HepG2 (cell line): Measurements from ENCODE around the gene PIK3CB. TPM values are rescaled to one million over a fixed set of nuclear protein-coding genes. Genes with fewer than 3 reads are reported as not detected.

Experiments used
- ATAC-seq: fragments of 200-7000 bp; cut with Tn5 transposase; 3 replicates; pipeline ENCODE4 v1.9.1; 2020; ENCODE audit warnings: mild to moderate bottlenecking, moderate library complexity
- BruUV-seq: library from RNA; stranded (reverse); fragments of 400-500 nt; replicated peaks from 2 replicates; lab custom pipeline; 2021; lab: Mats Ljungman, UMichigan
- CTCF ChIA-PET: fragments of 300-600 bp; formaldehyde crosslinking; extraction: SDS; loops from one replicate; lab custom pipeline; 2021; ENCODE audit warnings: low total read pairs, inconsistent platforms, low intra/inter-chr PET ratio; lab: Yijun Ruan, JAX
- POLR2A ChIA-PET: fragments of 350-600 bp; sonication (Branson Sonifier 250); formaldehyde crosslinking; loops from one replicate; lab custom pipeline; 2020; ENCODE audit warnings: antibody characterized with exemption, inconsistent platforms; lab: Yijun Ruan, JAX
- DNase-seq: peaks from one replicate; pipeline ENCODE4 v3.0.0-alpha.2; 2015; ENCODE audit warnings: low spot score
- FAIRE-seq: peaks from 3 replicates; lab custom pipeline; 2011; peaks lifted over from hg19 to GRCh38; lab: Jason Lieb, UNC
- H2AFZ ChIP-seq: one replicate; pipeline ENCODE4 v1.6.1; 2011; ENCODE audit warnings: low read length, inconsistent platforms
- H3K27ac ChIP-seq: fragments of 300-600 bp; 3 replicates; pipeline ENCODE4 v1.8.0; 2011; ENCODE audit warnings: mixed run types, mild to moderate bottlenecking, mixed read lengths, low read length, inconsistent platforms; ENCODE audit not compliant: insufficient read depth; ENCODE audit errors: extremely low read length
- H3K27me3 ChIP-seq, 2 experiments: fragments of 200-600 bp in 1 of 2; 2 replicates in 1 of 2; 3 replicates in 1 of 2; pipeline versions ENCODE4 v1.6.0 to v1.8.0; 2011; ENCODE audit warnings: low read length in 2 of 2, mild to moderate bottlenecking in 2 of 2, moderate library complexity in 2 of 2, inconsistent platforms in 1 of 2; ENCODE audit not compliant: insufficient read depth in 2 of 2, control insufficient read depth in 1 of 2
- H3K36me3 ChIP-seq, 2 experiments: fragments of 200-600 bp in 1 of 2; replicated peaks in 1 of 2; 2 replicates in 1 of 2; 3 replicates in 1 of 2; pipeline versions ENCODE4 v1.5.1 to v1.8.0; 2011; ENCODE audit warnings: low read length in 2 of 2, inconsistent platforms in 1 of 2; ENCODE audit not compliant: insufficient read depth in 2 of 2, control insufficient read depth in 1 of 2
- H3K4me1 ChIP-seq: 2 replicates; pipeline ENCODE4 v1.5.1; 2012; ENCODE audit warnings: low read length, inconsistent platforms; ENCODE audit not compliant: insufficient read depth
- H3K4me2 ChIP-seq: 2 replicates; pipeline ENCODE4 v1.6.0; 2011; ENCODE audit warnings: low read depth, low read length, inconsistent platforms
- H3K4me3 ChIP-seq, 3 experiments: fragments of 200-600 bp in 1 of 3; sonication (generic), shearing (Covaris generic) in 1 of 3; replicated peaks in 1 of 3; 2 replicates each; pipeline ENCODE4 v1.5.1; 2011 to 2016; ENCODE audit warnings: low read length in 3 of 3, inconsistent platforms in 2 of 3, low read depth in 2 of 3, mild to moderate bottlenecking in 2 of 3, control low read depth in 1 of 3, mixed read lengths in 1 of 3; ENCODE audit not compliant: insufficient read depth in 1 of 3
- H3K79me2 ChIP-seq: one replicate; pipeline ENCODE4 v1.6.1; 2011; ENCODE audit warnings: low read length, inconsistent platforms; ENCODE audit not compliant: insufficient read depth
- H3K9ac ChIP-seq: 2 replicates; pipeline ENCODE4 v1.6.0; 2011; ENCODE audit warnings: mild to moderate bottlenecking, low read depth, low read length, inconsistent platforms; ENCODE audit not compliant: insufficient read depth
- H3K9me3 ChIP-seq: 2 replicates; pipeline ENCODE4 v1.5.1; 2012; ENCODE audit warnings: mild to moderate bottlenecking, low read length
- H4K20me1 ChIP-seq: 2 replicates; pipeline ENCODE4 v1.6.0; 2011; ENCODE audit warnings: inconsistent platforms, mild to moderate bottlenecking, low read length, moderate library complexity; ENCODE audit not compliant: insufficient read depth
- EP300 ChIP-seq, 3 experiments: sonication (generic) in 1 of 3; formaldehyde crosslinking in 1 of 3; IDR thresholded peaks; 2 replicates each; pipeline versions ENCODE4 v1.5.1 to v1.6.1; 2011 to 2020; ENCODE audit warnings: low read depth in 2 of 3, low read length in 2 of 3, borderline replicate concordance in 1 of 3, improper control_type of control experiment in 1 of 3, mild to moderate bottlenecking in 1 of 3, missing genetic modification reagents in 1 of 3, moderate library complexity in 1 of 3
- GABPA ChIP-seq, 2 experiments: IDR thresholded peaks; 2 replicates each; pipeline ENCODE4 v1.6.1; 2011 to 2016; ENCODE audit warnings: low read depth in 2 of 2, low read length in 1 of 2, missing biosample characterization in 1 of 2, missing genetic modification characterization in 1 of 2
- GTF3A ChIP-seq: sonication (generic); formaldehyde crosslinking; conservative IDR thresholded peaks from 2 replicates; pipeline ENCODE4 v1.4.0; 2020; ENCODE audit warnings: mild to moderate bottlenecking, missing genetic modification reagents
- GZF1 ChIP-seq: sonication (generic); formaldehyde crosslinking; IDR thresholded peaks from 2 replicates; pipeline ENCODE4 v1.5.1; 2020; ENCODE audit warnings: mild to moderate bottlenecking, missing genetic modification reagents
- MAZ ChIP-seq, 2 experiments: sonication (generic) in 1 of 2; formaldehyde crosslinking in 1 of 2; IDR thresholded peaks; 2 replicates each; pipeline versions ENCODE4 v1.5.0 to v1.6.1; 2012 to 2020; ENCODE audit warnings: low read depth in 2 of 2, mild to moderate bottlenecking in 2 of 2, borderline replicate concordance in 1 of 2, improper control_type of control experiment in 1 of 2, low read length in 1 of 2, missing genetic modification reagents in 1 of 2, moderate library complexity in 1 of 2
- MNT ChIP-seq: fragments of 450-650 bp; IDR thresholded peaks from 2 replicates; pipeline ENCODE4 v1.6.1; 2016
- NR2C2 ChIP-seq: sonication (generic); formaldehyde crosslinking; IDR thresholded peaks from 2 replicates; pipeline ENCODE4 v1.4.0; 2020; ENCODE audit warnings: missing genetic modification reagents, mild to moderate bottlenecking, moderate library complexity, borderline replicate concordance
- PHF20 ChIP-seq: sonication (generic); formaldehyde crosslinking; IDR thresholded peaks from 2 replicates; pipeline ENCODE4 v1.5.0; 2020; ENCODE audit warnings: mild to moderate bottlenecking, missing genetic modification reagents
- POLR2G ChIP-seq: fragments of 200-400 bp; formaldehyde crosslinking; IDR thresholded peaks from 2 replicates; pipeline ENCODE4 v1.6.1; 2018; ENCODE audit warnings: mild to moderate bottlenecking, low read depth, low read length, moderate library complexity
- PPARG ChIP-seq: conservative IDR thresholded peaks from 2 replicates; pipeline ENCODE4 v1.6.1; 2016; ENCODE audit warnings: missing biosample characterization, missing genetic modification reagents
- PTBP1 ChIP-seq: fragments of 200-400 bp; formaldehyde crosslinking; IDR thresholded peaks from 2 replicates; pipeline ENCODE4 v1.6.1; 2018; ENCODE audit warnings: low read length, low read depth; ENCODE audit not compliant: poor library complexity, severe bottlenecking
- RAD21 ChIP-seq: fragments of 450-650 bp; formaldehyde crosslinking; IDR thresholded peaks from 2 replicates; pipeline ENCODE4 v1.5.0; 2020; ENCODE audit warnings: mild to moderate bottlenecking
- RBM22 ChIP-seq: fragments of 200-400 bp; formaldehyde crosslinking; optimal IDR thresholded peaks from 2 replicates; pipeline ENCODE3; 2017; ENCODE audit warnings: mild to moderate bottlenecking, low read length, moderate library complexity
- TARDBP ChIP-seq: sonication (generic); formaldehyde crosslinking; IDR thresholded peaks from 2 replicates; pipeline ENCODE4 v1.8.0; 2022; ENCODE audit warnings: mild to moderate bottlenecking, missing genetic modification reagents
- ZBTB44 ChIP-seq: sonication (generic); formaldehyde crosslinking; IDR thresholded peaks from 2 replicates; pipeline ENCODE4 v1.4.0; 2020; ENCODE audit warnings: missing genetic modification reagents
- ZNF556 ChIP-seq: sonication (generic); formaldehyde crosslinking; IDR thresholded peaks from 2 replicates; pipeline ENCODE4 v1.4.0; 2020; ENCODE audit warnings: mild to moderate bottlenecking, missing genetic modification reagents, borderline replicate concordance
- ZNF589 ChIP-seq: sonication (generic); formaldehyde crosslinking; conservative IDR thresholded peaks from 2 replicates; pipeline ENCODE4 v1.8.0; 2022; ENCODE audit warnings: mild to moderate bottlenecking, moderate library complexity, missing genetic modification reagents
- ZNF605 ChIP-seq: sonication (generic); formaldehyde crosslinking; IDR thresholded peaks from 2 replicates; pipeline ENCODE4 v1.8.0; 2022; ENCODE audit warnings: mild to moderate bottlenecking, missing genetic modification reagents
- ZNF782 ChIP-seq: sonication (generic); formaldehyde crosslinking; IDR thresholded peaks from 2 replicates; pipeline ENCODE4 v1.4.0; 2020; ENCODE audit warnings: missing genetic modification reagents, mild to moderate bottlenecking, borderline replicate concordance
- WGBS: methylation state at CpG from one replicate; pipeline ENCODE4 v1.1.6; 2017; ENCODE audit warnings: low lambda C conversion rate; 5-methylcytosine and 5-hydroxymethylcytosine counted together
- in situ Hi-C: cut with HindIII; loops from 2 replicates; pipeline ENCODE4 v1.10.0; 2017; ENCODE audit warnings: low pct_unique_long_range_greater_than_20kb; ENCODE audit not compliant: extremely low pct_ligation_motif_present
- intact Hi-C: fragments of 100-400 bp; cut with micrococcal nuclease; formaldehyde crosslinking; loops from one replicate; pipeline ENCODE4 v1.10.0; 2022; ENCODE audit not compliant: unreplicated experiment
- polyA plus RNA-seq, 8 experiments: library from polyadenylated mRNA; depleted of rRNA in 3 of 8; stranded (reverse) in 7 of 8; unstranded in 1 of 8; fragments of >200 nt; fragmentation: Illumina TruSeq in 4 of 8; extraction: Trizol in 4 of 8; gene quantifications; 2 replicates each; pipeline versions ENCODE4 v1.2.1 to v1.2.3, GENCODE V29; 2011 to 2016; ENCODE audit warnings: low read depth in 4 of 8, missing spikeins in 1 of 8, mixed read lengths in 1 of 8; ENCODE audit not compliant: insufficient read depth in 1 of 8
- total RNA-seq, 5 experiments: library from RNA; depleted of rRNA; stranded (reverse); fragments of >200 nt; fragmentation: Illumina TruSeq; extraction: Trizol; gene quantifications; 2 replicates each; pipeline ENCODE4 v1.2.3, GENCODE V29; 2016; ENCODE audit warnings: low read depth in 1 of 5

Gene PIK3CB
- total and polyA plus RNA-seq, 2 of the 13 experiments (the other 11 are each of a cell fraction or from before 2014, with no cell fraction given) = 6.6 to 18.7 TPM

DNA sequence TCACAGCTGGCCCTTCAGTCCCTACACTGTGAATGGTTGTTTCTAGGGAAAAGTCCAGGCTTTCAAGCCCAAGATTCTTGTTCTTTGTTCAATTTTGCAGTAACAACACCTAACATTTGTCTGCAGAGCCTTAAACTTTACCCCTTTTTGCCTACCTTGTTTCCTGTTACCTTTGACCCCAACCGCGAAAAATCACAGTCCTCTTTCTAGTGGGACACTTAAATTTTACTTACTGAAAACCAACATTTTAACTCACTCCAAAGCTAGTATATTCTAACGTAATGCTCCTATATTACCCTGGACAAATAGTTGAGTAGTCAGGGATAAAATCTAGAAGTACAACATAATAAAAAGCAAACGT, 649 bp upstream of the PIK3CB start:
- POLR2A ChIA-PET = interaction anchor here (0.8 to 4.7 kb wide), 8 partner anchors 10 to 80 kb away, joined by 3 to 49 read pairs (median 12); no protein-coding TSS in a partner anchor
- Histone ChIP-seq H3K9me3 (no peaks in the 10 kb centered on the region), H3K27me3 (no peaks in the 10 kb centered on the region; a peak in 1 of 5 replicates), H3K9ac (peak overlapping the region; percentile 93), H4K20me1 (no peaks in the 10 kb centered on the region), H3K4me1 (peaks cover 42% of the 10 kb centered on the region), H3K27ac (peak overlapping the region; percentile 95), H3K4me3 (peak overlapping the region; percentile 57 to 94 (median 83)), H3K36me3 (no peaks in the 10 kb centered on the region), H2AFZ (peak overlapping the region; percentile 31), H3K79me2 (peaks cover 36% of the 10 kb centered on the region), H3K4me2 (peak overlapping the region; percentile 91)
- DNase-seq = no peak
- CTCF ChIA-PET = interaction anchor here (1.2 to 3.0 kb wide), 2 partner anchors 27 to 80 kb away, joined by 3 to 39 read pairs; no protein-coding TSS in a partner anchor
- intact Hi-C loops (loop anchor here (1.0 to 10.0 kb wide), 3 partner anchors 11 to 137 kb away; no protein-coding TSS in a partner anchor), in situ Hi-C loops (no loop called here)
- 8% methylated on average over 4 of the region's 4 CpGs for WGBS
- FAIRE-seq = no peak
- ATAC-seq = no peak
- BruUV-seq = TSS peak; percentile 99
- 0 out of 2 replicates have a peak, but pooled peaks have one; percentile 9 for TF ChIP-seq TARDBP
- no peak for TF ChIP-seq ZNF782
- no peak for TF ChIP-seq ZNF589 (CRISPR knock-in tag)
- TF ChIP-seq GABPA (IDR thresholded peaks at IDR 0.05; ENCODE audit: low read depth, low read length) = no peak
- 0 out of 2 replicates have a peak, but pooled peaks have one; percentile 24 for TF ChIP-seq GABPA (CRISPR knock-in tag; IDR thresholded peaks at IDR 0.05; ENCODE audit: low read depth)
- no peak for TF ChIP-seq MNT
- peak; percentile 74; the same call in 1 of the 2 replicates for TF ChIP-seq NR2C2 (CRISPR knock-in tag)
- TF ChIP-seq POLR2G = no peak
- 0 out of 2 replicates have a peak, but pooled peaks have one; percentile 39 for TF ChIP-seq PPARG
- TF ChIP-seq GZF1 (CRISPR knock-in tag) = no peak
- no peak for TF ChIP-seq RAD21
- no peak for TF ChIP-seq ZBTB44
- 0 out of 2 replicates have a peak, but pooled peaks have one; percentile 20 for TF ChIP-seq ZNF556 (CRISPR knock-in tag)
- TF ChIP-seq RBM22 = peak; percentile 10
- TF ChIP-seq MAZ (IDR thresholded peaks at IDR 0.05; ENCODE audit: borderline replicate concordance, low read depth, low read length) = no peak
- no peak for TF ChIP-seq MAZ (CRISPR knock-in tag; IDR thresholded peaks at IDR 0.05; ENCODE audit: low read depth)
- 0 out of 2 replicates have a peak, but pooled peaks have one; percentile 29 for TF ChIP-seq ZNF605 (CRISPR knock-in tag)
- TF ChIP-seq GTF3A (CRISPR knock-in tag) = no peak
- no peak for TF ChIP-seq PTBP1
- TF ChIP-seq PHF20 (CRISPR knock-in tag) = no peak
- TF ChIP-seq EP300 (IDR thresholded peaks at IDR 0.05; ENCODE audit: low read depth in 2 of 2, low read length in 2 of 2) = no peak
- TF ChIP-seq EP300 (CRISPR knock-in tag; IDR thresholded peaks at IDR 0.05; ENCODE audit: borderline replicate concordance) = no peak
